Measurements from ENCODE around the gene LRRC59. TPM values are rescaled to one million over a fixed set of nuclear protein-coding genes. Genes with fewer than 3 reads are reported as not detected.

The LRRC59 gene
- total and polyA plus RNA-seq, 2 of the 4 experiments (the other 2 are of a cell fraction): 139 to 233 TPM

DNA sequence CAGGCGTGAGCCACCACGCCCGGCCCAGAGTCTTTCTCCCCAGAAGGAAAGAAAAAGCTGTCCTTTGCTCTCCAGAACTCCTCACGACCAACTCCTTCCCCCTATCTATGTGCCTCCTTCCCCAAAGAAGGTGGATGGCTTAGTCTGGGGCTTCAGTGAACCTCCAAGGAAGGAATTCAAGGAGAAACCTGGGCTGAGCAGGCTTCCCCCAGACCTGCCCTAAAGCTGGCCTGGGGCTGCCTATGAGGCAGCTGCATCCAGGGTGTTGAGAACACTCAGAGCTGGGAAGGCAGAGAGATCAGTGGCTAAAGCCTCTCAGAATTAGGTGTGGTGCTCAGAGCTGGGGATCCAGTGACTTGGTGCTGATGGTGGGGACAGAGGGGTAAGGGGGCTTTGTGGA lies 32.5 kb upstream of the LRRC59 start:
- H2AFZ ChIP-seq (replicated peaks; ENCODE audit: low read length, poor library complexity): no peak overlapping the region
- ATAC-seq (ENCODE audit: low read depth): no peak
- H4K5ac ChIP-seq (ENCODE audit: low read depth, low read length): no peak overlapping the region
- peak overlapping the region; percentile 58 for H2AK9ac ChIP-seq (replicated peaks; ENCODE audit: low read depth, low read length, poor library complexity)
- no peak overlapping the region for H3K23ac ChIP-seq (ENCODE audit: low read depth, low read length)
- in situ Hi-C loops (cut with MboI; ENCODE audit: low sequenced_read_pairs) (no loop called here), intact Hi-C loops (cut with micrococcal nuclease) (no loop called here), dilution Hi-C loops (cut with HindIII; ENCODE audit: low sequenced_read_pairs, unreplicated experiment) (no loop called here)
- POLR2A ChIA-PET (ENCODE audit: unreplicated experiment): no interaction called here
- H3K9me1 ChIP-seq (ENCODE audit: insufficient read depth, low read length): peaks cover 17% of the 10 kb centered on the region
- no peak overlapping the region for H4K8ac ChIP-seq (ENCODE audit: low read depth in 2 of 2, low read length in 2 of 2)
- H3K18ac ChIP-seq (ENCODE audit: low read depth, low read length): no peak overlapping the region
- H2BK15ac ChIP-seq (ENCODE audit: low read depth, low read length): no peak overlapping the region
- no peak overlapping the region for H3K4me3 ChIP-seq (ENCODE audit: insufficient read depth, low read depth, low read length)
- no peak overlapping the region for H2BK5ac ChIP-seq (ENCODE audit: low read depth, low read length, poor library complexity, severe bottlenecking)
- H4K20me1 ChIP-seq (ENCODE audit: insufficient read depth, low read length): no peaks in the 10 kb centered on the region
- H3K79me1 ChIP-seq (ENCODE audit: low read depth in 1 of 2, low read length in 2 of 2): peaks cover 14 to 63% of the 10 kb centered on the region in 2 experiments; a peak in 3 of 4 replicates
- H3K36me3 ChIP-seq (ENCODE audit: control insufficient read depth, insufficient read depth, low read length): peaks cover 3% of the 10 kb centered on the region; the same call in 1 of the 2 replicates
- CTCF ChIA-PET: no interaction called here
- H3K9me3 ChIP-seq (ENCODE audit: control insufficient read depth, insufficient read depth, low read length): no peaks in the 10 kb centered on the region
- no TSS peak for BruUV-seq (replicated peaks)
- no peak overlapping the region for H2BK120ac ChIP-seq (ENCODE audit: low read depth, low read length)
- no peak overlapping the region for H3K9ac ChIP-seq (ENCODE audit: low read depth, low read length)
- no peak overlapping the region for H2BK20ac ChIP-seq (ENCODE audit: low read depth, low read length)
- no peak for DNase-seq
- H3K4me2 ChIP-seq (ENCODE audit: low read depth, low read length): no peak overlapping the region
- H4K91ac ChIP-seq (ENCODE audit: insufficient read depth, low read depth, low read length): no peak overlapping the region
- TF ChIP-seq, protein P1, sequence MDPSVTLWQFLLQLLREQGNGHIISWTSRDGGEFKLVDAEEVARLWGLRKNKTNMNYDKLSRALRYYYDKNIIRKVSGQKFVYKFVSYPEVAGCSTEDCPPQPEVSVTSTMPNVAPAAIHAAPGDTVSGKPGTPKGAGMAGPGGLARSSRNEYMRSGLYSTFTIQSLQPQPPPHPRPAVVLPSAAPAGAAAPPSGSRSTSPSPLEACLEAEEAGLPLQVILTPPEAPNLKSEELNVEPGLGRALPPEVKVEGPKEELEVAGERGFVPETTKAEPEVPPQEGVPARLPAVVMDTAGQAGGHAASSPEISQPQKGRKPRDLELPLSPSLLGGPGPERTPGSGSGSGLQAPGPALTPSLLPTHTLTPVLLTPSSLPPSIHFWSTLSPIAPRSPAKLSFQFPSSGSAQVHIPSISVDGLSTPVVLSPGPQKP (IDR thresholded peaks at IDR 0.05; ENCODE audit: borderline replicate concordance, low read depth, low read length): no peak
- TF ChIP-seq POLR2A (IDR thresholded peaks at IDR 0.05; ENCODE audit: low read depth, low read length): no peak
- no peak for TF ChIP-seq MXI1 (IDR thresholded peaks at IDR 0.05; ENCODE audit: borderline replicate concordance, low read depth, low read length)
- TF ChIP-seq RFX5 (IDR thresholded peaks at IDR 0.05; ENCODE audit: low read depth, low read length): no peak
- TF ChIP-seq FOS (IDR thresholded peaks at IDR 0.05; ENCODE audit: low read depth, low read length): no peak
- TF ChIP-seq CHD1 (IDR thresholded peaks at IDR 0.05; ENCODE audit: low read depth, low read length): no peak
- TF ChIP-seq CEBPB (IDR thresholded peaks at IDR 0.05; ENCODE audit: low read depth, low read length): no peak
- H3K27ac ChIP-seq (ENCODE audit: insufficient read depth, low read length): no peak overlapping the region
- no peaks in the 10 kb centered on the region for H3K27me3 ChIP-seq (ENCODE audit: control insufficient read depth, insufficient read depth, low read length)
- H3K56ac ChIP-seq (ENCODE audit: extremely low read depth, insufficient read depth, low read length): no peak overlapping the region
- H3K4ac ChIP-seq (ENCODE audit: low read depth, low read length): no peak overlapping the region
- H3K14ac ChIP-seq (replicated peaks; ENCODE audit: low read depth, low read length): no peak overlapping the region
- WGBS, 2 experiments (ENCODE audit: extremely low coverage in 2 of 2, insufficient read length in 1 of 2): no CpG with 5 or more reads among the region's 4 CpGs
- peaks cover 15% of the 10 kb centered on the region for H3K4me1 ChIP-seq (ENCODE audit: control insufficient read depth, insufficient read depth, low read length)
- no peak overlapping the region for H2AK5ac ChIP-seq (ENCODE audit: low read depth, low read length)
